ENCODE results near the gene GPC3.

GPC3 gene

GRCh38 chrX:133606990-133607389 is 378.4 kb downstream of the GPC3 start:
- Histone ChIP-seq H3K4me3 (ENCODE audit: low read depth, low read length) (no peak overlapping the region), H3K4me1 (ENCODE audit: control insufficient read depth, insufficient read depth, low read length) (no peaks in the 10 kb centered on the region), H3K9me3 (ENCODE audit: control insufficient read depth, insufficient read depth, low read depth, low read length) (no peaks in the 10 kb centered on the region), H3K27ac (ENCODE audit: extremely low read depth, low read depth, low read length) (no peak overlapping the region), H3K36me3 (ENCODE audit: control insufficient read depth in 2 of 2, insufficient read depth in 1 of 2, low read length in 2 of 2) (no peaks in the 10 kb centered on the region)
- CTCF ChIA-PET: interaction anchor here (0.6 to 1.5 kb wide), 2 partner anchors 551 to 561 kb away, joined by 3 to 4 read pairs; no protein-coding TSS in a partner anchor
- POLR2A ChIA-PET: no interaction called here
- no peak for TF ChIP-seq ZNF704 (tag by site-specific recombination; IDR thresholded peaks at IDR 0.05)
- TF ChIP-seq GLIS1 (tag by site-specific recombination; IDR thresholded peaks at IDR 0.05): no peak
- TF ChIP-seq ZNF302 (tag by site-specific recombination; IDR thresholded peaks at IDR 0.05; ENCODE audit: low read depth): no peak
- no peak for TF ChIP-seq IKZF3 (tag by site-specific recombination; IDR thresholded peaks at IDR 0.05)
- no peak for TF ChIP-seq ZNF366 (tag by site-specific recombination; conservative IDR thresholded peaks at IDR 0.05)
- no peak for TF ChIP-seq ZNF37A (tag by site-specific recombination; IDR thresholded peaks at IDR 0.05)
- no peak for TF ChIP-seq BCL11A (tag by site-specific recombination; IDR thresholded peaks at IDR 0.05; ENCODE audit: low read depth)
- no peak for TF ChIP-seq GFI1B (tag by site-specific recombination; IDR thresholded peaks at IDR 0.05)
- TF ChIP-seq ZNF645 (tag by site-specific recombination; IDR thresholded peaks at IDR 0.05): no peak
- no peak for TF ChIP-seq KLF1 (tag by site-specific recombination; IDR thresholded peaks at IDR 0.05)
- no peak for TF ChIP-seq ZNF747 (tag by site-specific recombination; IDR thresholded peaks at IDR 0.05)
- TF ChIP-seq ZNF157 (tag by site-specific recombination; IDR thresholded peaks at IDR 0.05): no peak
- TF ChIP-seq ZNF426 (tag by site-specific recombination; IDR thresholded peaks at IDR 0.05): no peak
- TF ChIP-seq ZNF16 (tag by site-specific recombination; IDR thresholded peaks at IDR 0.05; ENCODE audit: low read depth): no peak
- TF ChIP-seq ZNF473 (tag by site-specific recombination; IDR thresholded peaks at IDR 0.05): no peak
- TF ChIP-seq ZNF24 (tag by site-specific recombination; IDR thresholded peaks at IDR 0.05): no peak
- no peak for TF ChIP-seq ZXDB (tag by site-specific recombination; IDR thresholded peaks at IDR 0.05)

DNA sequence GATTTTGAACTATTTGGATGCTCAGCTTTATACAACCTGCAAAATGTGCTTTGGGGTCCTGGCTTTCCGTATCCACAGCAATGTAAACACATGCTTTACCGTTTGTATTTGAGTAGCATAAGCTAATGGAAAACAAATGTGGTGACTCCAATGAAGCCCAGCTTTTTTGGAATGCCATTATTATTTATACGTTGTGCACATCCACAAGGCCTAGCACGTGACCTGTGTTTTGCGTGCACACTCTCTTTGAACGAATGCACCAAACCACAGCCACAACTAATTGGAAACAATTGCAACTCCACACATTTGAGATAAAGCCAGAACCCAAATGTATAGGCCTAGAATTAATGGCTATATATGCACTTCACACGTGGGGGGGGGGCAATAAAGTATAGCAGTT is 380.6 kb downstream of the GPC3 start:
- ChIA-PET CTCF (interaction anchor here (0.5 kb wide), 1 partner anchor 648 kb away, joined by 3 read pairs; no protein-coding TSS in a partner anchor), POLR2A (no interaction called here)
- H3K9me3 ChIP-seq (ENCODE audit: control insufficient read depth, insufficient read depth, low read depth, low read length): no peaks in the 10 kb centered on the region
- TF ChIP-seq ZNF426 (tag by site-specific recombination; IDR thresholded peaks at IDR 0.05) (no peak), ZNF221 (tag by site-specific recombination; IDR thresholded peaks at IDR 0.05; ENCODE audit: borderline replicate concordance) (no peak), ZIC2 (tag by site-specific recombination; IDR thresholded peaks at IDR 0.05) (no peak), ZNF548 (tag by site-specific recombination; IDR thresholded peaks at IDR 0.05) (no peak), ZNF768 (tag by site-specific recombination; IDR thresholded peaks at IDR 0.05) (no peak)
- no peak overlapping the region for H3K4me3 ChIP-seq (ENCODE audit: low read depth, low read length)
- no peaks in the 10 kb centered on the region for H3K36me3 ChIP-seq (ENCODE audit: control insufficient read depth in 2 of 2, insufficient read depth in 1 of 2, low read length in 2 of 2)
- H3K27ac ChIP-seq (ENCODE audit: extremely low read depth, low read depth, low read length): no peak overlapping the region
- no peaks in the 10 kb centered on the region for H3K4me1 ChIP-seq (ENCODE audit: control insufficient read depth, insufficient read depth, low read length)

GRCh38 chrX:133602881-133603280 is 382.5 kb downstream of the GPC3 start:
- ChIA-PET POLR2A (no interaction called here), CTCF (interaction anchor here (0.7 kb wide), 1 partner anchor 486 kb away, joined by 3 read pairs; no protein-coding TSS in a partner anchor)
- Histone ChIP-seq H3K9me3 (ENCODE audit: control insufficient read depth, insufficient read depth, low read depth, low read length) (no peaks in the 10 kb centered on the region), H3K27ac (ENCODE audit: extremely low read depth, low read depth, low read length) (no peak overlapping the region), H3K36me3 (ENCODE audit: control insufficient read depth in 2 of 2, insufficient read depth in 1 of 2, low read length in 2 of 2) (no peaks in the 10 kb centered on the region), H3K4me1 (ENCODE audit: control insufficient read depth, insufficient read depth, low read length) (no peaks in the 10 kb centered on the region), H3K4me3 (ENCODE audit: low read depth, low read length) (no peak overlapping the region)
- no peak for TF ChIP-seq ZIC2 (tag by site-specific recombination; IDR thresholded peaks at IDR 0.05)
- TF ChIP-seq MZF1 (tag by site-specific recombination; IDR thresholded peaks at IDR 0.05; ENCODE audit: borderline replicate concordance): no peak
- no peak for TF ChIP-seq TSHZ1 (tag by site-specific recombination; IDR thresholded peaks at IDR 0.05; ENCODE audit: borderline replicate concordance)
- TF ChIP-seq ZNF48 (tag by site-specific recombination; IDR thresholded peaks at IDR 0.05): no peak
- no peak for TF ChIP-seq ZNF132 (tag by site-specific recombination; IDR thresholded peaks at IDR 0.05; ENCODE audit: borderline replicate concordance)
- TF ChIP-seq ZNF350 (tag by site-specific recombination; IDR thresholded peaks at IDR 0.05): no peak
- no peak for TF ChIP-seq ZBTB21 (tag by site-specific recombination; IDR thresholded peaks at IDR 0.05)
- no peak for TF ChIP-seq ZNF664 (tag by site-specific recombination; IDR thresholded peaks at IDR 0.05)

Data from HEK293 (cell line).